Osteocyte (in vitro differentiated cells): ENCODE data around the gene IL31. TPM values are rescaled to one million over a fixed set of nuclear protein-coding genes. Genes with fewer than 3 reads are reported as not detected.

Source experiments
- DNase-seq: peaks from one replicate; pipeline ENCODE4 v3.0.0; 2021; ENCODE audit warnings: mixed read lengths; ENCODE audit not compliant: unreplicated experiment; ENCODE audit errors: extremely low spot score
- H3K27ac Mint-ChIP-seq: one replicate; pipeline ENCODE4 v1.8.0; 2021; ENCODE audit warnings: mild to moderate bottlenecking, mixed read lengths; ENCODE audit not compliant: unreplicated experiment
- H3K27me3 Mint-ChIP-seq: one replicate; pipeline ENCODE4 v1.8.0; 2021; ENCODE audit warnings: mixed read lengths; ENCODE audit not compliant: unreplicated experiment
- H3K36me3 Mint-ChIP-seq: one replicate; pipeline ENCODE4 v1.8.0; 2021; ENCODE audit warnings: mixed read lengths; ENCODE audit not compliant: unreplicated experiment
- H3K4me1 Mint-ChIP-seq: one replicate; pipeline ENCODE4 v1.8.0; 2021; ENCODE audit warnings: mixed read lengths; ENCODE audit not compliant: unreplicated experiment
- H3K4me3 Mint-ChIP-seq: one replicate; pipeline ENCODE4 v1.8.0; 2021; ENCODE audit warnings: mild to moderate bottlenecking, moderate library complexity, mixed read lengths; ENCODE audit not compliant: unreplicated experiment
- H3K9me3 Mint-ChIP-seq: one replicate; pipeline ENCODE4 v1.8.0; 2021; ENCODE audit warnings: mixed read lengths; ENCODE audit not compliant: unreplicated experiment
- total RNA-seq: library from RNA; stranded (reverse); gene quantifications from 2 replicates; pipeline ENCODE4 v1.2.1, GENCODE V29; 2021
- TF ChIP-seq, protein P1 (sequence below): fragments of 200-600 bp; sonication (generic); IDR thresholded peaks from 2 replicates; pipeline ENCODE4 v1.5.0; 2021; ENCODE audit warnings: antibody characterized with exemption, mild to moderate bottlenecking, moderate library complexity

IL31 gene
- total RNA-seq, 1 donor from 2014 or later = not detected

- TF ChIP-seq, protein P1, sequence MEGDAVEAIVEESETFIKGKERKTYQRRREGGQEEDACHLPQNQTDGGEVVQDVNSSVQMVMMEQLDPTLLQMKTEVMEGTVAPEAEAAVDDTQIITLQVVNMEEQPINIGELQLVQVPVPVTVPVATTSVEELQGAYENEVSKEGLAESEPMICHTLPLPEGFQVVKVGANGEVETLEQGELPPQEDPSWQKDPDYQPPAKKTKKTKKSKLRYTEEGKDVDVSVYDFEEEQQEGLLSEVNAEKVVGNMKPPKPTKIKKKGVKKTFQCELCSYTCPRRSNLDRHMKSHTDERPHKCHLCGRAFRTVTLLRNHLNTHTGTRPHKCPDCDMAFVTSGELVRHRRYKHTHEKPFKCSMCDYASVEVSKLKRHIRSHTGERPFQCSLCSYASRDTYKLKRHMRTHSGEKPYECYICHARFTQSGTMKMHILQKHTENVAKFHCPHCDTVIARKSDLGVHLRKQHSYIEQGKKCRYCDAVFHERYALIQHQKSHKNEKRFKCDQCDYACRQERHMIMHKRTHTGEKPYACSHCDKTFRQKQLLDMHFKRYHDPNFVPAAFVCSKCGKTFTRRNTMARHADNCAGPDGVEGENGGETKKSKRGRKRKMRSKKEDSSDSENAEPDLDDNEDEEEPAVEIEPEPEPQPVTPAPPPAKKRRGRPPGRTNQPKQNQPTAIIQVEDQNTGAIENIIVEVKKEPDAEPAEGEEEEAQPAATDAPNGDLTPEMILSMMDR = no peak
- DNase-seq = no peak
- H3K4me1 Mint-ChIP-seq = no peaks in the 10 kb centered on the region
- peaks cover 5% of the 10 kb centered on the region for H3K36me3 Mint-ChIP-seq
- H3K27ac Mint-ChIP-seq = no peak overlapping the region
- no peaks in the 10 kb centered on the region for H3K9me3 Mint-ChIP-seq
- no peak overlapping the region for H3K4me3 Mint-ChIP-seq
- no peaks in the 10 kb centered on the region for H3K27me3 Mint-ChIP-seq
Measured at GRCh38 chr12:122145505-122146330, 28.3 kb downstream of the IL31 start.

GRCh38 chr12:122144885-122145284, 29.1 kb downstream of the IL31 start:
- H3K4me3 Mint-ChIP-seq = no peak overlapping the region
- H3K4me1 Mint-ChIP-seq = no peaks in the 10 kb centered on the region
- no peak overlapping the region for H3K27ac Mint-ChIP-seq
- H3K36me3 Mint-ChIP-seq = peaks cover 5% of the 10 kb centered on the region
- TF ChIP-seq, protein P1 = no peak
- H3K27me3 Mint-ChIP-seq = no peaks in the 10 kb centered on the region
- no peaks in the 10 kb centered on the region for H3K9me3 Mint-ChIP-seq
- no peak for DNase-seq

DNA sequence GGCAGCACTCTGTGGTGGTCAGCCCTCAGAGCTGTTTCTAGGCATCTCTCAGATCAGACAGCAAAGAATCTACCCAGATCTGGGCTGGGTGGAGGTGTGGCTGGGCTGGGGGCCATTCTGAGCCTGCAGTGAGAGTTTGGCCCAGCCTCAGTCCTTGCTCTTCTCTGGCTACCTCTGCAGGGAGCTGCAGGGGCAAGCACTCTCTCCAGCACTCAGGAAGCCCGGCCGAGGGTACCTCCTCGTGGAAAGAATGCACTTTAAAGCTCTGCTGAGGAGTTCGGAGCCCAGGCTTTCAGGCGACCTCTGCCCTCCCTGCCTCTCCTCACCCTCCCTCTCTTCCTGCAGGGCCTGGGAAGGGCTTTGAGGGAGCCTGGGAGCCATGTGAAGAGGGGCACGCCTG, 31.2 kb downstream of the IL31 start:
- peaks cover 10% of the 10 kb centered on the region for H3K36me3 Mint-ChIP-seq
- no peak overlapping the region for H3K4me3 Mint-ChIP-seq
- no peaks in the 10 kb centered on the region for H3K27me3 Mint-ChIP-seq
- no peaks in the 10 kb centered on the region for H3K9me3 Mint-ChIP-seq
- TF ChIP-seq, protein P1 = no peak
- H3K4me1 Mint-ChIP-seq = no peaks in the 10 kb centered on the region
- H3K27ac Mint-ChIP-seq = no peak overlapping the region
- no peak for DNase-seq

DNA sequence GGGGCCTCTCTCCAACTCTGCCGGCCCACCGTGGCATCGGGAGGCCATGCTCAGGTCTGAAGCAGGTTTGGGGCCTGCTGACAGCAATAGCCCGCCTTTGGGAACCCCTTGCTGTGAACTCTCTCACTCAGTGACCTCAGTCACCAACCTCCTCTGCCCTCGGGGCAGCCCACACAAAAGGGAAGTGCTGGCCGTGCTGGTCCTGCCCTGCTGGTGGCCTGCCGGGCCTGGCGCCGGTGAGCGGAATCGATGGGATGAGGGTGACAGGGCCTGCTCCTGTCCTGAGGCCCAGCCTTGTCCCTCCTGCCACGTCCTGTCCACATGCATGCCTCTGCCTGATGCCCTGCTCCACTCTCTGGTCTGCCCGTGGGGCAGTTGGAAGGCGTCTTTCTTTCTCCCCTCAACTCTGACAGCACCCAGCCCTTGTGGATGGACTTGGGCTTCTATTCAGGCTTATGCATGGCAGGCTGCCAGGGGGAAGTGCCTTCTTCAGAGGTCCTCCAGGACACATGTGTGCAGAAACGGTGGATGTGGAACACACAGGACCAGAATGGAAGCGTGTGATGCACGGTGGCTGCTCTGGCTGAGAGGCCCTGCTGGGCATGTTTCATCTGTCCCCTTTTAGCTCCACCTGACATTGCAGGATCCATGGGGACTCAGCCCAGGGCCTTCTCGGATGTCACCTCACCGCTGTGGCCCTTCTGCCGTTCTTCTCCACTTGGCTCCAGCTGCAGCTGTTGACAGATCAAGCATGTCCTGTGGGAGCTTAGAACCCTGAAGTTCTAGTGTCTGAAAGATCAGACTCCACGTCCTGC, 31.9 kb downstream of the IL31 start:
- TF ChIP-seq, protein P1 = no peak
- no peaks in the 10 kb centered on the region for H3K4me1 Mint-ChIP-seq
- H3K27ac Mint-ChIP-seq = no peak overlapping the region
- no peak for DNase-seq
- H3K9me3 Mint-ChIP-seq = no peaks in the 10 kb centered on the region
- peaks cover 9% of the 10 kb centered on the region for H3K36me3 Mint-ChIP-seq
- no peaks in the 10 kb centered on the region for H3K27me3 Mint-ChIP-seq
- no peak overlapping the region for H3K4me3 Mint-ChIP-seq
